ENCODE results near the gene PTPN9. TPM values are rescaled to one million over a fixed set of nuclear protein-coding genes. Genes with fewer than 3 reads are reported as not detected.

Gene PTPN9
- total RNA-seq, 4 donors from 2014 or later: 8.6 to 24.5 (median 13.3) TPM

DNA sequence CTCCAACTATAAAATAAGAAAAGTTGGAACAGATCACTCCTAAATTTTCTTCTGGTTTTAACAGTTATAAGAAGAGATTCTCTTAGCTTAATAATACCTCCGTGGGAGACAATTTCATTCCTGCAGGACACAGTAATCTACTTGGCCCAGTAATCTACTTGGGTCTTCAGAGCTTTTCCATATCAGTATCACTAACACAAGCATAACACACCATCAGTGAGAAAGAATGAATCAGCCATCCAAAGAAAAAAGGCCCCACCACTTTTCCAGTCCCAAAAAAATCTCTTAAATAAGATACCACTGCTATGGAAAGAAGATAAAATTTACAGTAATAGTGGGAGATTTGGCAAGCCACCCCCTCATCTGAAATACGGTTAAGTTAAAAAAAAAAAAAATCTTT, 147.8 kb downstream of the PTPN9 start:
- Histone ChIP-seq H3K27me3 (no peaks in the 10 kb centered on the region), H3K36me3 (peaks cover 44% of the 10 kb centered on the region), H3K9me3 (no peaks in the 10 kb centered on the region), H3K4me1 (peaks cover 9% of the 10 kb centered on the region), H3K4me3 (no peak overlapping the region), H3K27ac (no peak overlapping the region)
- TF ChIP-seq, protein P1, sequence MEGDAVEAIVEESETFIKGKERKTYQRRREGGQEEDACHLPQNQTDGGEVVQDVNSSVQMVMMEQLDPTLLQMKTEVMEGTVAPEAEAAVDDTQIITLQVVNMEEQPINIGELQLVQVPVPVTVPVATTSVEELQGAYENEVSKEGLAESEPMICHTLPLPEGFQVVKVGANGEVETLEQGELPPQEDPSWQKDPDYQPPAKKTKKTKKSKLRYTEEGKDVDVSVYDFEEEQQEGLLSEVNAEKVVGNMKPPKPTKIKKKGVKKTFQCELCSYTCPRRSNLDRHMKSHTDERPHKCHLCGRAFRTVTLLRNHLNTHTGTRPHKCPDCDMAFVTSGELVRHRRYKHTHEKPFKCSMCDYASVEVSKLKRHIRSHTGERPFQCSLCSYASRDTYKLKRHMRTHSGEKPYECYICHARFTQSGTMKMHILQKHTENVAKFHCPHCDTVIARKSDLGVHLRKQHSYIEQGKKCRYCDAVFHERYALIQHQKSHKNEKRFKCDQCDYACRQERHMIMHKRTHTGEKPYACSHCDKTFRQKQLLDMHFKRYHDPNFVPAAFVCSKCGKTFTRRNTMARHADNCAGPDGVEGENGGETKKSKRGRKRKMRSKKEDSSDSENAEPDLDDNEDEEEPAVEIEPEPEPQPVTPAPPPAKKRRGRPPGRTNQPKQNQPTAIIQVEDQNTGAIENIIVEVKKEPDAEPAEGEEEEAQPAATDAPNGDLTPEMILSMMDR (IDR thresholded peaks at IDR 0.05): no peak
- TF ChIP-seq POLR2AphosphoS5 (IDR thresholded peaks at IDR 0.05) (no peak), EP300 (IDR thresholded peaks at IDR 0.05) (no peak), POLR2A (IDR thresholded peaks at IDR 0.05) (no peak)
- DNase-seq (ENCODE audit: low spot score in 2 of 2): no peak
- WGBS: 80% methylated on average over 2 of the region's 2 CpGs

DNA sequence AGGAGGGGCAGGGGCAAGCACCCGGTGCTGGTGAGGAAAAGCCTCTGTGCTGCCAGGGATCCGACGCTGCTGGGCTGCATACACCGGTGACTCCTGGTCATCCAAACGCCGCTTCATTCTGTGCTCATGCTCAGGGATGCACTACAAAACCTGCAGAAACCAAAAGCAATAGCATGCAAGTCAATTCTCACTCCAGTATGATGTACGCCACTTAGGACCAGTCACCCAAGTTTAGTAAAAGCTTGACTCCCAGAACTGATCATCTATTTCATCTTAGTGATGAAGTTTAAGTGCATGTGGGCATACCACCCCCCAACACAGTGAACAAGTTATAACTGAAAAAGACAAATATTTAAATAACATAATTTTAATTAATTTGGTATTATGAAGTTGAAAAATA, 148.9 kb downstream of the PTPN9 start:
- Histone ChIP-seq H3K4me1 (peaks cover 5% of the 10 kb centered on the region), H3K9me3 (no peaks in the 10 kb centered on the region), H3K27me3 (no peaks in the 10 kb centered on the region), H3K27ac (no peak overlapping the region), H3K4me3 (no peak overlapping the region), H3K36me3 (peaks cover 42% of the 10 kb centered on the region)
- TF ChIP-seq POLR2A (IDR thresholded peaks at IDR 0.05) (no peak), EP300 (IDR thresholded peaks at IDR 0.05) (no peak), POLR2AphosphoS5 (IDR thresholded peaks at IDR 0.05) (no peak)
- TF ChIP-seq, protein P1 (IDR thresholded peaks at IDR 0.05): no peak
- 95% methylated on average over 7 of the region's 7 CpGs for WGBS
- no peak for DNase-seq (ENCODE audit: low spot score in 2 of 2)

DNA sequence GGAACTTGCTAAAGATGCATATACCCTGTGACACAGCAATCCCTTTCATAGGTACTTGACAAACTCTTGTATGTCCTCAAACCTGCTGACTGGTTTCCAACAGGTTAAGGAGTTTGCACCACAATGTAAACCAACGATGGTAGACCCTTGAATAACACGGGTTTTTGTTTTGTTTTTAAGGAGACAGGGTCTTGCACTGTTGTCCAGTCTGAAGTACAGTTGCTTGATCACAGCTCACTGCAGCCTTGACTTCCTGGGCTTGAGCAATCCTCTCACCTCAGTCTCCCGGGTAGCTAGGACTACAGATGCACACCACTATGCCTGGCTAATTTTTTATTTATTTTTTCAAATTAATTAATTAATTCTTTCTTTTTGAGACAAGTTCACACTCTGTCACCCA, 151.0 kb downstream of the PTPN9 start:
- Histone ChIP-seq H3K4me3 (no peak overlapping the region), H3K27ac (no peak overlapping the region), H3K27me3 (no peaks in the 10 kb centered on the region), H3K4me1 (no peaks in the 10 kb centered on the region), H3K36me3 (peaks cover 55% of the 10 kb centered on the region), H3K9me3 (no peaks in the 10 kb centered on the region)
- 95% methylated on average over 3 of the region's 3 CpGs for WGBS
- TF ChIP-seq EP300 (IDR thresholded peaks at IDR 0.05) (no peak), POLR2AphosphoS5 (IDR thresholded peaks at IDR 0.05) (no peak), POLR2A (IDR thresholded peaks at IDR 0.05) (no peak)
- TF ChIP-seq, protein P1 (IDR thresholded peaks at IDR 0.05): no peak
- DNase-seq (ENCODE audit: low spot score in 2 of 2): no peak

GRCh38 chr15:75425966-75426500, 153.1 kb downstream of the PTPN9 start:
- Histone ChIP-seq H3K27ac (no peak overlapping the region), H3K27me3 (no peaks in the 10 kb centered on the region), H3K4me1 (no peaks in the 10 kb centered on the region), H3K4me3 (no peak overlapping the region), H3K36me3 (peaks cover 75% of the 10 kb centered on the region), H3K9me3 (no peaks in the 10 kb centered on the region)
- DNase-seq (ENCODE audit: low spot score in 2 of 2): no peak
- WGBS: 85% methylated on average over 3 of the region's 3 CpGs
- no peak for TF ChIP-seq POLR2AphosphoS5 (IDR thresholded peaks at IDR 0.05)
- TF ChIP-seq, protein P1 (IDR thresholded peaks at IDR 0.05): no peak
- TF ChIP-seq POLR2A (IDR thresholded peaks at IDR 0.05): no peak
- TF ChIP-seq EP300 (IDR thresholded peaks at IDR 0.05): no peak

- H3K9me3 ChIP-seq: no peaks in the 10 kb centered on the region
- no peak overlapping the region for H3K27ac ChIP-seq
- peaks cover 62% of the 10 kb centered on the region for H3K36me3 ChIP-seq
- no peak overlapping the region for H3K4me3 ChIP-seq
- no peak for TF ChIP-seq POLR2AphosphoS5 (IDR thresholded peaks at IDR 0.05)
- TF ChIP-seq EP300 (IDR thresholded peaks at IDR 0.05): no peak
- no peaks in the 10 kb centered on the region for H3K4me1 ChIP-seq
- no peaks in the 10 kb centered on the region for H3K27me3 ChIP-seq
- WGBS: 94% methylated on average over 5 of the region's 5 CpGs
- no peak for DNase-seq (ENCODE audit: low spot score in 2 of 2)
Measured at GRCh38 chr15:75422554-75422953, 156.6 kb downstream of the PTPN9 start.

GRCh38 chr15:75420698-75421097, 158.4 kb downstream of the PTPN9 start:
- Histone ChIP-seq H3K27ac (no peak overlapping the region), H3K27me3 (no peaks in the 10 kb centered on the region), H3K4me1 (no peaks in the 10 kb centered on the region), H3K9me3 (no peaks in the 10 kb centered on the region), H3K36me3 (peaks cover 58% of the 10 kb centered on the region), H3K4me3 (no peak overlapping the region)
- TF ChIP-seq POLR2AphosphoS5 (IDR thresholded peaks at IDR 0.05) (no peak), EP300 (IDR thresholded peaks at IDR 0.05) (no peak), POLR2A (IDR thresholded peaks at IDR 0.05) (no peak)
- TF ChIP-seq, protein P1 (IDR thresholded peaks at IDR 0.05): no peak
- DNase-seq (ENCODE audit: low spot score in 2 of 2): no peak

Measured in suprapubic skin (tissue), 4 donors.